NCI-H2107 treated with DMSO at 0.1 percent for 48 hours (cell line): ENCODE data around the gene FFAR3.
A peak's percentile ranks its signal among the peaks of the same experiment; 100 is the strongest.
"Not testable (repeated sequence)": the region's sequence is repeated elsewhere in the genome, so short reads cannot be mapped to it uniquely, and the experiment has no call there.

Source experiments
- DNase-seq: peaks from one replicate; lab custom pipeline; 2025; ENCODE audit not compliant: unreplicated experiment; lab: John Stamatoyannopoulos, UW

FFAR3 gene

GRCh38 chr19:35349614-35350521, 8.4 kb upstream of the FFAR3 start:
- DNase-seq: no peak

GRCh38 chr19:35350591-35350990, 7.7 kb upstream of the FFAR3 start:
- no peak for DNase-seq

GRCh38 chr19:35351411-35352176, 6.7 kb upstream of the FFAR3 start:
- DNase-seq: no peak

- DNase-seq: no peak
Observed at GRCh38 chr19:35352177-35352447, 6.1 kb upstream of the FFAR3 start.

- peak; percentile 32 for DNase-seq
Observed at GRCh38 chr19:35352448-35353304, 5.6 kb upstream of the FFAR3 start.

GRCh38 chr19:35353635-35354034, 4.6 kb upstream of the FFAR3 start:
- DNase-seq: no peak

GRCh38 chr19:35354898-35355297, 3.4 kb upstream of the FFAR3 start:
- DNase-seq: no peak

- DNase-seq: no peak
Observed at GRCh38 chr19:35355791-35356460, 2.3 kb upstream of the FFAR3 start.

GRCh38 chr19:35358834-35359233, 574 bp downstream of the FFAR3 start:
- DNase-seq: not testable (repeated sequence)

GRCh38 chr19:35359395-35359794, 1.1 kb downstream of the FFAR3 start:
- DNase-seq: not testable (repeated sequence)

- not testable (repeated sequence) for DNase-seq
Observed at GRCh38 chr19:35360081-35360480, 1.8 kb downstream of the FFAR3 start.

- DNase-seq: no peak
Observed at GRCh38 chr19:35360880-35361420, 2.7 kb downstream of the FFAR3 start.

GRCh38 chr19:35362261-35363000, 4.2 kb downstream of the FFAR3 start:
- no peak for DNase-seq

- DNase-seq: no peak
Observed at GRCh38 chr19:35363001-35363590, 4.8 kb downstream of the FFAR3 start.

- DNase-seq: no peak
Observed at GRCh38 chr19:35363711-35364425, 5.6 kb downstream of the FFAR3 start.

GRCh38 chr19:35365303-35365702, 7.0 kb downstream of the FFAR3 start:
- DNase-seq: no peak

- DNase-seq: no peak
Observed at GRCh38 chr19:35368378-35368777, 10.1 kb downstream of the FFAR3 start.

GRCh38 chr19:35369522-35369921, 11.3 kb downstream of the FFAR3 start:
- no peak for DNase-seq

- DNase-seq: no peak
Observed at GRCh38 chr19:35370722-35371121, 12.5 kb downstream of the FFAR3 start, which contains the start of gene GPR42. GPR42 (plus strand) TSS chr19:35371068; CDS start chr19:35371360, 292 bp downstream.
